ENCODE results near the gene KNDC1.

- no peak for TF ChIP-seq CTCF (IDR thresholded peaks at IDR 0.05)
- TF ChIP-seq POLR2A (IDR thresholded peaks at IDR 0.05) = no peak
- TF ChIP-seq POLR2AphosphoS5 (IDR thresholded peaks at IDR 0.05) = no peak
These were observed 20.4 kb downstream of the KNDC1 start for GRCh38 chr10:133180192-133180964.
